Putamen (tissue), 1 donor: ENCODE measurements around the gene RNPS1.
"Not testable (repeated sequence)": the region's sequence is repeated elsewhere in the genome, so short reads cannot be mapped to it uniquely, and the experiment has no call there.

Experiments used
- DNase-seq: peaks from one replicate; pipeline ENCODE4 v3.0.0-alpha.2; 2016; ENCODE audit warnings: low spot score

Gene RNPS1

GRCh38 chr16:2257726-2258125 is 10.2 kb downstream of the RNPS1 start:
- no peak for DNase-seq

GRCh38 chr16:2256531-2257140 is 11.3 kb downstream of the RNPS1 start:
- DNase-seq: no peak

- DNase-seq: no peak
Measured at GRCh38 chr16:2253293-2253692, 14.6 kb downstream of the RNPS1 start.

GRCh38 chr16:2252806-2253148 is 15.1 kb downstream of the RNPS1 start:
- no peak for DNase-seq

DNA sequence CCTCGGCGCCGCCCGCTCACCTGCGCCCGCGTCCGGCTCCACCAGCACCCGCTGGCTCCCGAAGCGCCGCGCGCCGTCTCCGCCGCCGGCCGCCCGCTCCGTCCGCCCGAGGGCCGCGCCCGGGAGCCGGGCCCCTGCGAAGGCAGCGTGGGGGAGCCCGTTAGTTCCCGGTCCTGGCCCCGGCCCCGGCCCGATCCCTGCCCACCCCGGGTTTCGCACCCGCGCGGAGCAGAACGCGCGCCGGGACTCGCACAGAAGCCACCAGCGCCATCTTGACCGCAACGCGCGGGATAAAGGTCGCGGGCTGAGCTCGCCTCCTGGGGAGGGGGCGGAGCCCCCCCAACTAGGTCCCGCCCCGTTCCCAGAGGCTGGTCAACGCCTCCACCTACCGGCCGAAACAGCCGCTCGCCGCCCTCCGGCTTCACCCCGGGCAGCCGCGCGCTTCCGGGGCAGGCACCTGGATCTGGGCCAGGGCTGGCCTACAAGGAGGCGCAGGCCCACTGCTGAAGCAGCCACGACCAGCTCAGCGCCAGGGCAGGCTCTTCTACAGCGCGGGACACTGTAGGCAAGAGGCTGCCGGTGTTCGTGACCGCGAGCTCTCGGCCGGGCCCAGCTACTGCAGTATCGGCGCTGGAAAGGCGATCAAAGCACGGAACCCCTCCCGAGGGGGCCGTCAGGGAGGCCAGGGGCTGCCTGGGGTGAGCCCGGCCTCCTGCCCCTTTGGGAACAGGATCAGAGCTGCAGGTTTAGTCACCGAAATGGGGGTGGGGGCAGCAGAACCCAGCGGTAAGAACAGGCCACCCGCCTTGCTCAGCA is 16.4 kb downstream of the RNPS1 start, which contains the start of gene ECI1:
TSS of gene ECI1 (minus strand) at position 292 of the 816 bp plus-strand sequence. CDS start at position 271, 21 bp downstream.
- DNase-seq: peak; percentile 93

DNA sequence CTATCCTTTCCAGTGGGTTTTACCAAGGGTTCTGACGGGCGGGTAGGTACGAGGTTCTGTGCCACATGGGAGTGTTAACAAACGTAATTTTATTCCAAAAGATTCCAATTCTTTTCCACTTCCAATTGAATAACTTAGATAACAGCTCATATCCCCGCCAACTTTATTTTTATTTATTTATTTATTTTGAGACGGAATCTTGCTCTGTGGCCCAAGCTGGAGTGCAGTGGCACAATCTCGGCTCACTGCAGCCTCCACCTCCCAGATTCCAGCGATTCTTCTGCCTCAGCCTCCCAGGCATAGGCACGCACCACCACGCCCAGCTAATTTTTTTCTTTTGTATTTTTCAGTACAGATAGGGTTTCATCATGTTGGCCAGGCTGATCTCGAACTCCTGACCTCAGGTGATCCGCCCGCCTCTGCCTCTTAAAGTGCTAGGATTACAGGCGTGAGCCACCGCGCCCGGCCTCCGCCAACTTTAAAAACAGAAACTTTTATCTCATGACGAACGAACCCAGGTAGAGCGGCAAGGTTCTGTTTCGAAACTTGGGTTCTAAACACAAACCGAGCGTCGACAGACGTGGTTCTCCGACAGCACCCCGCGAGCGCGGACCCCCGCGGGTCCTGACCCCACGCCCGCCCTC is 17.2 kb downstream of the RNPS1 start:
- no peak for DNase-seq

DNA sequence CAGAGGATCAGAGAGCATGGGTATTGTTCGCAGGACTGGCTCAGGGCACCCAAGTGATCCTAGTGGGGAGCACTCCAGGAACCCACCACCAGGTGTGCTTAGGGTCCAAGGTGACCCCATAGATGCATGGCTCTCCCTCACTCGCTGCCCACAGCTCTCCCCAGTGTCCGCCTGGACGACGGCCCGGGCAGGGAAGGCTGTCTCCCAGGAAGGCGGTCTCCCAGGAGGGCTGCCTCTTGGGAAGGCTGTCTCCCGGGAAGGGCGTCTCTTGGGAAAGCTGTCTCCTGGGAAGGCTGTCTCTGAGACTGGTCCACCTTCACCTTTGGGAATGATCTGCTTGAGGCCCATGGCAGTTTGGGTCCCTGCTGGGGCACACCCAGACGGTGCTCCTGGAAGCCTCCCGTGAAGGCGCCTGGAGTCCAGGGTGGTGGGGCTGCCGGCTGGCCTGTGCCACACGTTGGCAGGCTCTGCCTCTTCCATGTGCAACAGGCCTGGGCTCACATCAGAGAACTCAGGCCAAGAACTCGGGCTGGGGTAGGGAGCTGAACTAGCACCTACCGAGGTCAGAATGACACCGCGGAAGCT is 21.5 kb downstream of the RNPS1 start:
- DNase-seq: no peak

DNA sequence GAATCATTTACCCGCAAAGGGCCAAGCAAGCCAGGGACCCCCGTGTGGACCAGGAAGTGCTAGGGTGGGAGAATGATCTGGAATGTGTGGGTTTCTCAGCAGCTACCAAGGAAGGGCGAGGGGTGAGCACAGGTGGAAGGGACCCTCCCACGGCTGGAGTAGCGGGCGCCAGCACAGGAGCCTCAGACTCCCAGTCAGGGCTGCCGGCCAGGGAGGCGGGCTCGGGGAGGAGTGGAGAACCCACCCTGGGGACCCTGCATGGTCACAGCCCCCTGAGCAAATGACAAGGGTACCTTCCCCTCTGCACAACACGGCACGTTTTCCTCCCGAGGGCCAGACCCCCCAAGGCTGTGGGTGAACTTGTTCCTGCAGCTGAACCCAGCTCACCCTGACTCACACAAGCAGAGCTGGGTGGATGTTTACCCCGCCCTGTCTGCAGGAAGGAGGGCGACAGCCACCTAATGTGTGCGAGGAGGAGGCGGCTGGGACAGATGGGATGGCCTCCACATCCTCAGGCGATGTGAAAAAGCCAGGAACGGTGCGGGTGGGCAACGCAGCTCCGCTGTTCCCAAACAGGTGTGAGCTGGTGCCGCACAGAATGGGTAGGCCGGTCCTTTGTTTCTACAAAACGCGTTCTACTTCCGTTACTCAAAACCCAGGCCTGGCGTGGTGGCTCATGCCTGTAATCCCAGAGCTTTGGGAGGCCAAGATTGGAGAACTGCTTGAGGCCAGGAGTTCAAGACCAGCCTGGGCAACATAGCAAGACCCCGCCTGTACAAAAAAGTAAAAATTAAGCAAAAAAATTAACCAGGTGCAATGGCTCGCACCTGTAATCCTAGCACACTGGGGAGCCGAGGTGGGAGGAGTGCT is 22.8 kb downstream of the RNPS1 start:
- DNase-seq: no peak

GRCh38 chr16:2244301-2244700 is 23.6 kb downstream of the RNPS1 start:
- no peak for DNase-seq

- no peak for DNase-seq
Measured at GRCh38 chr16:2243781-2244180, 24.1 kb downstream of the RNPS1 start.

DNA sequence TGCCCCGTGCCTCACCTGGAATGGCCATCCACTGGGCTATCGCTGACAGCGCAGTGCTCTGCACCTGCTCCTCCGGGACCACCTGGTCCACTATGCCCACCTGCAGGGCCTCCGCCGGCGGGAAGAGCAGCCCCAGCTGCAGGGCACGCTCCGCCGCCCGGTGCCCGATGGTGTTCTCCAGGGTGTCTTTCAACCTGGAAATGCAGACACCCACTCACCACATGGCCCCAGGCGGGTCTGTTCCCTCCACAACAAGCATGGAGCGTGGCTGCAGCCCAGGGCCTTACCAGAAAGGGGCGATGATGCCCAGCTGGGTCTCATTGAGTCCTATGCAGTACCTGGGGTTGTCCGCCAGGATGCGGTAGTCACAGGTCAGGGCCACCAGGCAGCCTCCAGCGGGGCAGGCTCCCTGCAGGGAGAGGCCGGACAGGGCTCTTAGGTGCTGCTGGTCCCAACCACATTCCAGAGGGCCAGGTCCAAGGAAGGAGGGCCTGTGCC is 24.8 kb downstream of the RNPS1 start:
- DNase-seq: no peak

- DNase-seq: no peak
Measured at GRCh38 chr16:2242598-2242997, 25.3 kb downstream of the RNPS1 start.

DNA sequence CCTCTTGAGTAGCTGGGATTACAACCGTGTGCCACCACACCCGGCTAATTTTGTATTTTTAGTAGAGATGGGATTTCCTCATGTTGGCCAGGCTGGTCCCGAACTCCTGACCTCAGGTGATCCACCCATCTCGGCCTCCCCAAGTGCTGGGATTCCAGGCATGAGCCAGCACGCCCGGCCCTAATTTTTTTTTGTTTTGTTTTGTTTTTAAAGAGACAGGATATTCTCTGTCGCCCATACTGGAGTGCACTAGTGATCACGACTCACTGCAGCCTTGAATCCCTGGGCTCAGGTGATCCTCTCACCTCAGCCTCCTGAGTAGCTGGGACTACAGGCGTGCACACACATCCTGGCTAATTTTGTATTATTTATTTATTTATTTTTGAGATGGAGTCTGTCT is 27.6 kb downstream of the RNPS1 start:
- DNase-seq: not testable (repeated sequence)

GRCh38 chr16:2238838-2239675 is 28.9 kb downstream of the RNPS1 start:
- DNase-seq: no peak

- DNase-seq: no peak
Measured at GRCh38 chr16:2238150-2238837, 29.6 kb downstream of the RNPS1 start.

DNA sequence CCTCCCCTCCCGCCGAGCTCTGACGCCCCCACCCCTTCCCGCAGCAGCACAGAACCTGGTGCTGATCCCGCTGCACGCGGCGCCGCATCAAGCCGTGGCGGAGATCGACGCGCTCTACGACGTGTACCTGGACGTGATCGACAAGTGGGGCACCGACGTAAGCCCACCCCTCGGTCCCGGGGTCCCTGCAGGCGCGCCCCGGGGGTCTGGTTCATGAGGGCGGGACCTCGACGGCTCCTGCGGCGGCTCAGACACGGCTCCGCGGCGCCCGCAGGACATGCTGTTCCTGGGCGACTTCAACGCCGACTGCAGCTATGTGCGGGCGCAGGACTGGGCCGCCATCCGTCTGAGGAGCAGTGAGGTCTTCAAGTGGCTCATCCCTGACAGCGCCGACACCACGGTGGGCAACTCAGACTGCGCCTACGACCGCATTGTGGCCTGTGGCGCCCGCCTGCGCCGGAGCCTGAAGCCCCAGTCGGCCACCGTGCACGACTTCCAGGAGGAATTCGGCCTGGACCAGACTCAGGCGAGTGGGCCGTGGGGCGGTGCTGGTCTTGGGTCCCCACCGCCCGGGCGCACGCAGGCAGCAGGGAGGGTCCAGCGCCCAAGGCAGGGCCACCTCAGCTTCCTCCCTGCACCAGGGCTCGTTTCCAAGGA is 30.3 kb downstream of the RNPS1 start:
- DNase-seq: no peak

- no peak for DNase-seq
Measured at GRCh38 chr16:2237102-2237482, 30.8 kb downstream of the RNPS1 start.

GRCh38 chr16:2236337-2237101 is 31.4 kb downstream of the RNPS1 start, which contains the start of gene DNASE1L2:
Gene DNASE1L2 (plus strand): TSS chr16:2236444. CDS start chr16:2236817, 373 bp downstream.
- DNase-seq: no peak
